GM12892 (cell line): ENCODE results near the gene CACNA1C.

Source experiments
- POLR2A ChIP-seq: IDR thresholded peaks from 2 replicates; pipeline ENCODE4 v1.6.1; 2011; ENCODE audit warnings: low read depth, low read length, control low read depth
- POLR2AphosphoS5 ChIP-seq: IDR thresholded peaks from 2 replicates; pipeline ENCODE4 v1.6.1; 2011; ENCODE audit warnings: low read depth, low read length, control low read depth
- TAF1 ChIP-seq: IDR thresholded peaks from 2 replicates; pipeline ENCODE4 v1.6.1; 2011; ENCODE audit warnings: low read depth, mild to moderate bottlenecking, control low read depth, low read length, borderline replicate concordance

DNA sequence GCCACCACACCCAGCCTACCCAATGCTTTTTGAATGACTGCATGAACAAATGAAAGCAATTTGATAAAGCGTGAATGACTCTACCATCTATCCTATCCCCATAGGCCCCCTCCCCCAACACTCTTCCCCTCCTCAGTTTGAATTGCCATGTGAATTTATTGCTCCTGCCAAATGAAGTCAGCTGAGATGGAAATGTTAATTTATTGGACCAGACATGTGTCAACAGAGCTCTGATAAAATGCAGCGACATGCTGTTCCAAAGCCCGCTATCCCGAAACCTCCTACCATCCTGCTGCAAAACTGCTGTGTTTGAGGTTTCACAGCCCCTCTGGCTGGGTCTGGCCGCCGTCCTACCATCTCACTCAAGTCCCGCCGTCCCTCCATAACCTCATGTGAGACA lies 360.5 kb downstream of the CACNA1C start:
- no peak for TF ChIP-seq POLR2AphosphoS5
- TF ChIP-seq POLR2A = no peak
- TF ChIP-seq TAF1 = no peak
